HUES64 (cell line): ENCODE data around the gene MPC1L.

Source experiments
- H3K27ac ChIP-seq: 2 replicates; pipeline ENCODE4 v1.7.0; 2013; ENCODE audit warnings: low read depth, low read length, inconsistent platforms
- H3K27me3 ChIP-seq: 2 replicates; pipeline ENCODE4 v1.6.1; 2013; ENCODE audit warnings: mild to moderate bottlenecking, low read length; ENCODE audit not compliant: insufficient read depth
- H3K36me3 ChIP-seq: 2 replicates; pipeline ENCODE4 v1.6.1; 2013; ENCODE audit warnings: mild to moderate bottlenecking, low read length; ENCODE audit not compliant: insufficient read depth
- H3K4me1 ChIP-seq: 2 replicates; pipeline ENCODE4 v1.6.1; 2013; ENCODE audit warnings: mild to moderate bottlenecking, low read length, moderate library complexity; ENCODE audit not compliant: insufficient read depth
- H3K4me3 ChIP-seq: 2 replicates; pipeline ENCODE4 v1.5.1; 2013; ENCODE audit warnings: mild to moderate bottlenecking, low read length, moderate library complexity
- H3K9ac ChIP-seq: 2 replicates; pipeline ENCODE4 v1.6.1; 2013; ENCODE audit warnings: mild to moderate bottlenecking, low read depth, low read length
- H3K9me3 ChIP-seq: 2 replicates; pipeline ENCODE4 v1.6.1; 2013; ENCODE audit warnings: low read depth, low read length; ENCODE audit not compliant: insufficient read depth
- WGBS: fragments of 150-250, 120-280 bp; methylation state at CpG from one replicate; pipeline ENCODE4 v1.1.7; 2013; ENCODE audit warnings: missing lambda C conversion rate; 5-methylcytosine and 5-hydroxymethylcytosine counted together

MPC1L gene

DNA sequence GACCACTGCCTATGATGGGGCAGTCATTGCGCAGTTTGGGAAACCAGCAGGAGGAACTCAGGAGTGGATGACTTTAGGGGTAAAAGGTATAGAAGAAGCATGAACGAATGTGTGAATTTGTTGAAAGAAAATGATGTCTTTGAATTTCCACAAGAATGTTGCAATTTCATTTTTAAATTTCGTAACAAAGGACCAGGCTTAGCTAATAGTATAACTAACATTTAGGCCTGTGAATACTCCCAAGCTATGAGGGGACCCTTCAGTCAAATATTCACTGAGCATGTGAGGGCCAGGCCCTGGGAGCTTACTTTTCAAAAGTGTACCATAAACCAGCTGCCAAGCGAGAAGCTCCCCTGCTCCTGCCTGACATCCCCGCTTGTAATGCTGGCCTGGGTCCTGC, 5.3 kb downstream of the MPC1L start:
- H3K27me3 ChIP-seq, result no peaks in the 10 kb centered on the region
- H3K27ac ChIP-seq, result no peak overlapping the region
- H3K9me3 ChIP-seq, result no peaks in the 10 kb centered on the region
- no peak overlapping the region for H3K9ac ChIP-seq
- no peaks in the 10 kb centered on the region for H3K4me1 ChIP-seq
- WGBS, result 95% methylated on average over 5 of the region's 5 CpGs
- H3K36me3 ChIP-seq, result peaks cover 47% of the 10 kb centered on the region
- H3K4me3 ChIP-seq, result no peak overlapping the region

DNA sequence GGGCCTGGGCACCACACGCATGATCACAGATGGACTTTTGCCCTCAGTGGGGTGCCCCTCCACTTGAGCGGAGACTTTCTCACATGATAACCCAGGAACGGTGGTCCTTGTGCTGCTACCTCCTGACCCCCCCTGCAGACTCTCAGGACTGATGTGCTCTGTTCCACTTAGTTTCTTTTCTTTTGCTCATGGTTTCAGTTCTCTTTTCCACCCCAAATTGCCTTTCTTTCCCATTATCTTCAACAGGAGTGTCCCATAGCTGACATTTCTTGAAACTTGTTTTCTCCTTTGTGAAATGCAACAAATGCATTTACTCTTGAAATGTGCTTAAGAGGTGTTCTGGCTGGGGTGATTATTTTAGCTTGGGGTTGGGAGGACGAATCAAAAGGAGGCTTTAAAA, 9.0 kb downstream of the MPC1L start:
- Histone ChIP-seq H3K36me3 (peaks cover 83% of the 10 kb centered on the region), H3K27me3 (no peaks in the 10 kb centered on the region), H3K4me1 (no peaks in the 10 kb centered on the region), H3K9me3 (no peaks in the 10 kb centered on the region), H3K9ac (no peak overlapping the region), H3K27ac (no peak overlapping the region), H3K4me3 (no peak overlapping the region)
- 93% methylated on average over 4 of the region's 4 CpGs for WGBS

DNA sequence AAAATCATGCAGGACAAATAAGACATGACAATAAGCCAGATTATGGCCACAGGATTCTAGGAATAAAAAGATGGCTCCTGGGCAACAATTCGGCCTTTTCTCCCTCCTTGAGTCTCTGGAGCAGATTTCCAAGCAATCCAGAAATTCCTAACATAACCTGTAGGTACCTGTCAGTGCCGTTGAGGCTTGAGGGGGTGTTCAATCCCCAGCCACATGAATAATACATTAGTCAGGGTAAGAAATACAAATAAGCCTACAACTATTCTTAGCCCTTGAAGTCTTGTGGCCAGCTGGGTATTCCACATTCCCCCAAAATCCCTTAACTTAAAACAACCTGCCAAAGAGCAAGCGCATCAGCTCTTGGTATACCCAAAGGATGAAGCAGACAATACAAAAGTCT, 14.5 kb downstream of the MPC1L start:
- Histone ChIP-seq H3K27me3 (no peaks in the 10 kb centered on the region), H3K4me1 (no peaks in the 10 kb centered on the region), H3K9me3 (no peaks in the 10 kb centered on the region), H3K36me3 (peaks cover 67% of the 10 kb centered on the region), H3K27ac (no peak overlapping the region), H3K4me3 (no peak overlapping the region), H3K9ac (no peak overlapping the region)
- WGBS, result 94% methylated on average over 3 of the region's 3 CpGs

DNA sequence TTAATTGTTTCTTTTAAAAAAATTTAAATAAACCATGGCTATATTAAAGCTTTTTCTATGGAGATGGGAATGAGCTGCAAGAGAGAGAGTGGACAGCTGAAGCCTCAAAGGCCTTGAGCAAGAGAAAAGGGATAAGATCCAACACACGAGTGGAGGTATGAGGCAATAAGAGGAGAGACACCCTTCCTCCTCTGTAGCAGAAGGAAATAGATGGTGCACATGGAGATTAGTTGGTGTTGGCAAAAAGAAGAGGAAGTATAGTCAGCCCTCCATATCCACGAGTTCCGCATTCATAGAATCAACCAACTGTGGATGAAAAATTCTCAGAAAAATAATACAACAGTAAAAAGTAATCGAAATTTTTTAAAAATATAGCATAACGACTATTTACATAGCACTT, 20.9 kb downstream of the MPC1L start:
- Histone ChIP-seq H3K36me3 (peaks cover 17% of the 10 kb centered on the region), H3K4me3 (no peak overlapping the region), H3K27ac (no peak overlapping the region), H3K9me3 (no peaks in the 10 kb centered on the region), H3K27me3 (no peaks in the 10 kb centered on the region), H3K9ac (no peak overlapping the region), H3K4me1 (peaks cover 5% of the 10 kb centered on the region; the same call in 1 of the 2 replicates)
- 100% methylated on average over 1 of the region's 5 CpGs for whole genome bisulfite sequencing

DNA sequence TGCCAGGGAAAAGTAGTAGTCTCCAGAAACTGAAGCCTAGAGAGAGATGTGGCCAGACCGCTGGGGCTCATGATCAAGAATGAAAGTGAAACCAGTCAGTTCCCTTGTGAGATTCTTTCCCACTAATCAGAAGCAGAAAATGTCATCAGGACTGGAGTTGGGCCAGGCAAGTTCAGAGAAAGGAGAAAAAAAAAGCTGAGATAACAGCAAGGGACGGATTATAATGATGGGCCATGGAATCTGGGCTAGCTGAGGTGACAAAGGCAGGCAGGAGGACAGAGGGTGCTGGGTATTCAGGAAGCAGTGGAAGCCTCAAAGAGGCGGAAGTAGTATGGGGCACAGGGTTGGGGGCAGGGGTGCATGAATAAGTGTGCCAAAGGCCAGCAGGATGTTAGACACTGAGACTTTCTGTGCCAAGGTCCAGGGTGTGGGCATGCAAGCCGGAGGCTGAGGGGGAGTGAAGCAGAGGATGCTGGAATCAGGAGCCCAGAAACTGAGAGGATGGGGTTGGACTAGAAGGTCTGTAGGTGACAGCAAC, 21.7 kb downstream of the MPC1L start:
- Histone ChIP-seq H3K9me3 (no peaks in the 10 kb centered on the region), H3K9ac (no peak overlapping the region), H3K27me3 (no peaks in the 10 kb centered on the region), H3K27ac (no peak overlapping the region), H3K4me1 (peaks cover 5% of the 10 kb centered on the region; the same call in 1 of the 2 replicates), H3K36me3 (peaks cover 23% of the 10 kb centered on the region), H3K4me3 (no peak overlapping the region)
- WGBS, result 90% methylated on average over 4 of the region's 4 CpGs

DNA sequence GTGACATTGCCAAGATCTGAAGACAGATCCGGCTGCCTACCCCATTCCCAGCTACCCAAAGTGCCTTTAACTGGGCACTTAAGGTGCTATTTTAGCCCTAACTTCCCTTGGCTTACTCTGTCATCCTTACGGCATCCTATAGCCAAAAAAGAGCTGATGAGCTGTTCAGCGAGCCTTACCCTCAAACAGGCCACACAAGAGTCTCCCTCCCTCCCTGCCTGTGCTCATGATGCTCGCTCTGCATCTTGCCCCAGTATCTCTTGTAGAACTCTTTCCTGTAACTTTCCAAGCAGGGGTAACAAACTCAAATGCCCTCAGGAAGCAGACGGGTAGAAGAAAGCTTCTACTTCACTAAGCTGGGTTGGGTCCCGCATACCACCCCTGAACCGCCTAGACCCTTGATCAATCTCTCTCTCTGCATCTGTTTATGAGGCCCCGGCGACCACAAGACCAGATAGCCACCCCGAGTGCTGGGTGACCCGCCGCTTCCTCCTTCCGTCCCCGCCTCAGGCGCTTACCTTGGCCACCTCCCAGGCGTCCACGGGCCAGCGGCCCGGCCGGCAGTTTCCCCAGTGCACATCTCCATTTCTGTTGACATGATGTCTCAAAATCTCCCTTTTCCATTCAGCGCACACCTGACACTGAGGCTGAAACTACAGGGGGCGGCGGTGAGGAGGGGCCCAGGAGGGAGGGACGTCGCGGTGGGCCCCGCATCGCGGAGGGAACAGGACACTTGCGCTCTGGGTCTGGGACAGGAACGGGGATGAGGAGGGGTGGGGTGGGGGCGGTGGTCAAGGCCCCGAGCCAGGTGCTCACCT, 23.5 kb downstream of the MPC1L start:
- WGBS, result 5% methylated on average over 33 of the region's 33 CpGs
- Histone ChIP-seq H3K9me3 (no peaks in the 10 kb centered on the region), H3K9ac (peak overlapping the region; percentile 76), H3K4me3 (peak overlapping the region; percentile 84), H3K36me3 (peaks cover 37% of the 10 kb centered on the region), H3K27me3 (no peaks in the 10 kb centered on the region), H3K4me1 (peaks cover 5% of the 10 kb centered on the region; the same call in 1 of the 2 replicates), H3K27ac (peak overlapping the region; percentile 77; the same call in 1 of the 2 replicates)

DNA sequence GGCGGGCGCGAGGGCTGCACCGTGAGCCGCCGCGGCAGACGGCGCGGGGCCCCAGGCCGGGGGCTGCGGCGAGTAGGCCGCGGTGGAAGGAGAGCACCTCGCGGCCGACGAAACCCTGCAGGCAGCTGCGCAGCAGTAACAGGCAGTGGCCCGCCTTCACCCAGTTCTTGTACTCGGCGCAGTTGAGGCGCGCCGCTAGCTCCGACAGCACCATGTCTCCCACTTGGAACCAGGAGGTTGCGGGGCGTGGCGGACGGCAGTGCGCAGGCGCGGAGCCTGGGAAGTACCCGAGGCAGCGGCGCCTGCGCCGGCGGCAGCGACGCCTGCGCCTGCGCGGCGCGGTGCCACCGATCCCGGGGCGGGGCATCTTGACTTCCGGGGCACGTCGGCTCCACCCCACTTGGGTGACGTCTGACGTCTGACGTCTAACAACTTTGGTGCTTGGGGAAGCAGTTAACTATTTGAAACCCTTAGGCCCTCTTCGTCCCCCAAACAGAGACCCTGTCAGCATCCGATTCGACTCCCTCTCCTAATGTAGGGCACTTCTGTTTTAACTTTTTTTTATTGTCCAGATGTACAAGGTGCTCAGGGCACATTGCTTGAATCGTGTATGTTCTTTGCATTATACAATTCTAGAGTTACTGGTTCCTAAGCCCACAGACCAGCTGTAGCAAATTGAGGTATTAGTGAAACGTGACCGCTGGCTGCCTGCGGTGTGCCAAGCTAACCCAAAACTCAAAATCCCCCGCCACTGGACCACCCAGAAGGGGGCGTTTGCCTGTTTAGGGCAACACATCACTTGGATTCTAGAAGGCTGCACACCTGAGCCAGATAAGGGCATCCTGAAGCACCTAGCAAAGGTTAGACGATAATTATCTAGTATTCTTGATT, 24.3 kb downstream of the MPC1L start, which contains the start of gene CXorf38:
Gene CXorf38, minus strand, starts transcription at position 255 of the 891 bp plus-strand sequence. Its CDS starts 41 bp downstream, at position 214.
- no peaks in the 10 kb centered on the region for H3K9me3 ChIP-seq
- peaks cover 5% of the 10 kb centered on the region; the same call in 1 of the 2 replicates for H3K4me1 ChIP-seq
- peak within 1 kb of the TSS; percentile 82; the same call in 1 of the 2 replicates for H3K27ac ChIP-seq
- peaks cover 41% of the 10 kb centered on the region for H3K36me3 ChIP-seq
- peak within 1 kb of the TSS; percentile 76 for H3K9ac ChIP-seq
- WGBS, result 5% methylated on average over 63 of the region's 66 CpGs
- no peaks in the 10 kb centered on the region for H3K27me3 ChIP-seq
- peak within 1 kb of the TSS; percentile 84 for H3K4me3 ChIP-seq

DNA sequence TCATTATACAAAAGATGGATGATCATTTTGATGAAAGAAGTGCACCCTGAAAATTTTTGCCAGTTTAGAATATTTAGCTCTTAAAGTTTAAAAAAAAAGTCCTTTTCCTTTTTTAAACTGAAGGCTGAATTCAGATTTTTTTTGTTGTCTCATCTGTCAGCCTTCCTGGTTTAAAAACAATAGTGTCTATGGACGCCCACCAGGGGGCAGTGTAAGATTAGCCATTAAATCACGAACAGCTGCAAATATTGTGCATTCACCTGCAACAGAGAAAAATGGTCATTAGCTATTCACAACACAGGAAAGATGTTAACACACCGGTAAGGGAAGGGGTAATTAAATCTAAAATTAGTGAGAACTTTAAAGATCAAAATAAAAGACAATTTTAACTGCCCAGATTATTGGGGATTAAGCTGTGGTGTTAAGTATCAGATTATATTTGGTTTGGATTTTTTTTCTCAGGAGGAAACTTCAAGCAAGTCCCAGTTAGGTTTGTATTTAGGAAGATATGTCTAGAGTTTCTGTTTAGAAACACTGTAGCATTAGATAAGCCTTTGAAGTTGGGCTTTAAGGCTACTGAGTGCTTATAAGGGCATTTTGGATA, 28.5 kb downstream of the MPC1L start:
- H3K4me1 ChIP-seq, result 0 out of 2 replicates have a peak, but pooled peaks cover 3% of the 10 kb centered on the region
- H3K9ac ChIP-seq, result no peak overlapping the region
- WGBS, result 46% methylated on average over 2 of the region's 3 CpGs
- H3K27me3 ChIP-seq, result no peaks in the 10 kb centered on the region
- no peaks in the 10 kb centered on the region for H3K9me3 ChIP-seq
- H3K27ac ChIP-seq, result no peak overlapping the region
- no peak overlapping the region for H3K4me3 ChIP-seq
- H3K36me3 ChIP-seq, result peaks cover 78% of the 10 kb centered on the region

DNA sequence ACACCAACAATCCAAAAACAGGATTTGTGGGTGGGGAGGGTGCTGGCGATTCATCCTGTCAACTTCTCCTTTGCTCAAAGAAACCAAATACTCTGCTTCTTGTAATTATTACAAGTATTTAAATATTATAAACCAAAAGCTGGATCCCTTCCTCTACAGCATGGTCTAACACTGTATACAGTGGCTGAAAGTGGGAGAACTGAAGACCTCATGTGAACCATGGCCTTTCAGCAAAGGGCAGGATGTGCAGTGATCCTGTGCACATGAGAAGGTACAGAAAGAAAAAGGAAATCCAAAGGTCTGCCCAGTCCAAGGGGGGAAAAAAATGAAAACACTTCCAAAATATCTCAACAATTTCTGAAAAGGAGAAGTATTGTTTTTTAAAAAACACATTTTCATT, 29.4 kb downstream of the MPC1L start:
- Histone ChIP-seq H3K4me1 (0 out of 2 replicates have a peak, but pooled peaks cover 3% of the 10 kb centered on the region), H3K9ac (no peak overlapping the region), H3K27ac (no peak overlapping the region), H3K4me3 (no peak overlapping the region), H3K27me3 (no peaks in the 10 kb centered on the region), H3K36me3 (peaks cover 87% of the 10 kb centered on the region), H3K9me3 (no peaks in the 10 kb centered on the region)
- WGBS, result no CpG with 5 or more reads among the region's 1 CpG

DNA sequence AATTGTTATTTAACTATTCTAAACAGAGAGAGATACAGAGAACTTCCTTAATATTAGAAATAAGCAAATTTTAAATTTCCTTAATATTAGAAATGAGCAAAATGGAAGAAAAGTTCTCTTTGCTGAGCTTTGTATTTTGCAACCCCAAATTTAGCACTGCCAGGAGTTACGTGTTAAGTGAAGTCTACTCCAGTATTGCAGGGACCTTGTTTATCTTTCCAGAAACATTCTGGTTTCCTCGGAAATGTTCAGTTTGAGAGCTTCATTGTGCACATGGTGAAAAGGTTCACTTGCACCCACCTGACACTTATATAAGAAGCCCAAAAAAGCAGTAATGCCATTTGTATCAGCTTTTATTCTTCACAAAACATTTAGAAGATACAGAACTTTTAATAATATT, 30.3 kb downstream of the MPC1L start:
- Histone ChIP-seq H3K36me3 (peaks cover 92% of the 10 kb centered on the region), H3K27me3 (no peaks in the 10 kb centered on the region)

More for the DNA sequence above, 30.3 kb downstream of the MPC1L start:
- WGBS, result 100% methylated on average over 2 of the region's 2 CpGs
- Histone ChIP-seq H3K27ac (no peak overlapping the region), H3K4me1 (no peaks in the 10 kb centered on the region), H3K9ac (no peak overlapping the region), H3K4me3 (no peak overlapping the region), H3K9me3 (no peaks in the 10 kb centered on the region)
